Umbilical cord (tissue), 2 donors: ENCODE results near the gene BBS5. TPM values are rescaled to one million over a fixed set of nuclear protein-coding genes. Genes with fewer than 3 reads are reported as not detected.
A peak's percentile ranks its signal among the peaks of the same experiment; 100 is the strongest.
"Not testable (repeated sequence)": the region's sequence is repeated elsewhere in the genome, so short reads cannot be mapped to it uniquely, and the experiment has no call there.

Source experiments
- DNase-seq: peaks from one replicate; pipeline ENCODE4 v3.0.0-alpha.2; 2015; ENCODE audit warnings: low spot score
- total RNA-seq: library from RNA; depleted of rRNA; stranded (reverse); fragments of >200 nt; gene quantifications from one replicate; pipeline ENCODE4 v1.2.3, GENCODE V29; 2014; ENCODE audit warnings: low replicate concordance; ENCODE audit not compliant: insufficient read depth

BBS5 gene
- total RNA-seq, 1 donor from 2014 or later, result 13.7 TPM

- no peak for DNase-seq
Measured at GRCh38 chr2:169485650-169486138, 6.4 kb downstream of the BBS5 start.

GRCh38 chr2:169486487-169486886 lies 7.2 kb downstream of the BBS5 start:
- no peak for DNase-seq

- no peak for DNase-seq
Measured at GRCh38 chr2:169490834-169491233, 11.5 kb downstream of the BBS5 start.

- no peak for DNase-seq
Measured at GRCh38 chr2:169491378-169491777, 12.1 kb downstream of the BBS5 start.

- DNase-seq, result no peak
Measured at GRCh38 chr2:169493360-169493759, 14.1 kb downstream of the BBS5 start.

GRCh38 chr2:169495310-169495928 lies 16.1 kb downstream of the BBS5 start:
- DNase-seq, result no peak

- no peak for DNase-seq
Measured at GRCh38 chr2:169504651-169505050, 25.4 kb downstream of the BBS5 start.

GRCh38 chr2:169507698-169508097 lies 28.4 kb downstream of the BBS5 start:
- no peak for DNase-seq

GRCh38 chr2:169509298-169509885 lies 30.1 kb downstream of the BBS5 start, which contains the start of gene KLHL41:
KLHL41 (plus strand) TSS chr2:169509702; CDS start chr2:169509779, 77 bp downstream.
- DNase-seq, result peak; percentile 53

- DNase-seq, result no peak
Measured at GRCh38 chr2:169509955-169510354, 30.7 kb downstream of the BBS5 start.

- no peak for DNase-seq
Measured at GRCh38 chr2:169510496-169510895, 31.2 kb downstream of the BBS5 start.

GRCh38 chr2:169511818-169512217 lies 32.5 kb downstream of the BBS5 start:
- DNase-seq, result no peak

- DNase-seq, result no peak
Measured at GRCh38 chr2:169512525-169512924, 33.2 kb downstream of the BBS5 start.

GRCh38 chr2:169513094-169513493 lies 33.8 kb downstream of the BBS5 start:
- no peak for DNase-seq

GRCh38 chr2:169513926-169514325 lies 34.6 kb downstream of the BBS5 start:
- DNase-seq, result no peak

GRCh38 chr2:169514758-169515157 lies 35.5 kb downstream of the BBS5 start:
- DNase-seq, result not testable (repeated sequence)

GRCh38 chr2:169516488-169516995 lies 37.2 kb downstream of the BBS5 start:
- not testable (repeated sequence) for DNase-seq

- DNase-seq, result no peak
Measured at GRCh38 chr2:169520896-169521295, 41.6 kb downstream of the BBS5 start.

GRCh38 chr2:169523681-169524080 lies 44.4 kb downstream of the BBS5 start:
- no peak for DNase-seq

GRCh38 chr2:169525434-169525833 lies 46.1 kb downstream of the BBS5 start:
- no peak for DNase-seq

- DNase-seq, result no peak
Measured at GRCh38 chr2:169526451-169526850, 47.2 kb downstream of the BBS5 start.

- DNase-seq, result peak; percentile 23
Measured at GRCh38 chr2:169528271-169528701, 49.0 kb downstream of the BBS5 start.

GRCh38 chr2:169539460-169539859 lies 60.2 kb downstream of the BBS5 start:
- not testable (repeated sequence) for DNase-seq
